ENCODE data around the gene TSHZ3. TPM values are rescaled to one million over a fixed set of nuclear protein-coding genes. Genes with fewer than 3 reads are reported as not detected.

The TSHZ3 gene
- total RNA-seq, 1 experiment from 2014 or later = 3.2 TPM

GRCh38 chr19:31351855-31352195, 2.6 kb upstream of the TSHZ3 start:
- Histone ChIP-seq H3K9me3 (ENCODE audit: control insufficient read depth, low read depth, low read length) (no peaks in the 10 kb centered on the region), H4K8ac (replicated peaks; ENCODE audit: insufficient read length, low read depth, low read length) (no peak overlapping the region), H4K20me1 (ENCODE audit: control insufficient read depth, insufficient read depth, insufficient read length) (peaks cover 2% of the 10 kb centered on the region), H3K4me2 (ENCODE audit: insufficient read depth, insufficient read length, low read length) (peak overlapping the region; percentile 94), H2BK12ac (ENCODE audit: insufficient read length, low read depth, low read length) (no peak overlapping the region), H3K23me2 (ENCODE audit: insufficient read length, low read depth, low read length, poor library complexity, severe bottlenecking) (peaks cover 58% of the 10 kb centered on the region), H4K91ac (ENCODE audit: insufficient read length, low read depth, low read length) (no peak overlapping the region), H2AFZ (ENCODE audit: low read length) (no peak overlapping the region), H3K79me1 (ENCODE audit: insufficient read depth, low read depth, low read length, poor library complexity, severe bottlenecking) (no peaks in the 10 kb centered on the region), H3K27me3 (ENCODE audit: insufficient read depth, low read length) (peaks cover 47% of the 10 kb centered on the region), H3K56ac (ENCODE audit: insufficient read length, low read depth, low read length) (no peak overlapping the region), H2BK20ac (ENCODE audit: low read depth, low read length, poor library complexity, severe bottlenecking) (no peak overlapping the region), H3K79me2 (ENCODE audit: insufficient read depth, low read length) (peaks cover 8% of the 10 kb centered on the region; the same call in 1 of the 2 replicates), H2AK5ac (ENCODE audit: insufficient read length, low read length) (no peak overlapping the region), H3K4ac (ENCODE audit: low read depth, low read length) (no peak overlapping the region), H3K9ac (ENCODE audit: extremely low read depth, insufficient read length, low read length) (peak overlapping the region; percentile 46), H3K27ac (ENCODE audit: insufficient read length, low read depth, low read length) (no peak overlapping the region), H2BK5ac (ENCODE audit: insufficient read length, low read length) (no peak overlapping the region), H4K5ac (ENCODE audit: insufficient read length, low read depth, low read length) (no peak overlapping the region), H2BK15ac (ENCODE audit: low read depth, low read length) (no peak overlapping the region; the same call in 1 of the 2 replicates), H3K18ac (ENCODE audit: insufficient read length, low read depth, low read length) (no peak overlapping the region), H3K4me1 (ENCODE audit: insufficient read depth, low read length) (peaks cover 18% of the 10 kb centered on the region; the same call in 1 of the 2 replicates), H2BK120ac (ENCODE audit: low read depth, low read length, poor library complexity, severe bottlenecking) (no peak overlapping the region), H3K23ac (ENCODE audit: insufficient read length, low read depth, low read length) (no peak overlapping the region), H3K14ac (ENCODE audit: insufficient read depth, low read length) (no peak overlapping the region; the same call in 1 of the 2 replicates), H3T11ph (ENCODE audit: low read length) (no peak overlapping the region)
- no peak for TF ChIP-seq CTCF (conservative IDR thresholded peaks at IDR 0.05)
- no peaks in the 10 kb centered on the region; a peak in 2 of 5 replicates for H3K9me3 Mint-ChIP-seq
- peaks cover 59 to 61% of the 10 kb centered on the region in 2 experiments for H3K4me1 Mint-ChIP-seq
- no peak for DNase-seq
- WGBS (ENCODE audit: extremely low coverage, insufficient read length, low lambda C conversion rate) = no CpG with 5 or more reads among the region's 29 CpGs
- H3K27ac Mint-ChIP-seq = peak overlapping the region in 1 of 3 experiments; percentile 70; a peak in 1 of 7 replicates
- H3K27me3 Mint-ChIP-seq (ENCODE audit: low read depth) = peaks cover 78% of the 10 kb centered on the region
- H3K4me3 Mint-ChIP-seq = peak overlapping the region; percentile 83 to 90
- no peaks in the 10 kb centered on the region; a peak in 1 of 7 replicates for H3K36me3 Mint-ChIP-seq (ENCODE audit: insufficient read depth in 1 of 3, low read depth in 3 of 3)
